ENCODE results near the gene THEM5. TPM values are rescaled to one million over a fixed set of nuclear protein-coding genes. Genes with fewer than 3 reads are reported as not detected.

THEM5 gene
- total RNA-seq, 1 experiment from 2014 or later = not detected

DNA sequence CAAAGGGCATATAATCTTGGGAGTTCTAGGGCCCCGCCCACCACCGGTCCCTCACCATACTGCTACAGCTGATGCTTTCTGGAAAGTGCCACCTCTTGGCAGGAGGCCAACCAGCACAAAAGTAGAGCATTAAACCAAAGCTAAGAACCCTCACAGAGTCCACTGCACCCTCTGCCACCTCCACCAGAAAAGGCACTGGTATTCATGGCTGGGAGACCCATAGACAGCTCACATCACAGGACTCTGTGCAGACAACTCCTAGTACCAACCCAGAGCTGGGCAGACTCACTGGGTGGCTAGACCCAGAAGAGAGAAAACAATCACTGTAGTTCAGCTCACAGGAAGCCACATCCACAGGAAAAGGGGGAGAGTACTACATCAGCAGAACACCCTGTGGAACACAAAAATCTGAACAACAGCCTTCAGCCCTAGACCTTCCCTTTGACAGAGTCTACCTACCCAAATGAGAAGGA is 45.0 kb upstream of the THEM5 start:
- Histone ChIP-seq H3K79me2 (ENCODE audit: low read length) (peaks cover 34% of the 10 kb centered on the region), H3F3A (ENCODE audit: low read length, unreplicated experiment) (no peaks in the 10 kb centered on the region), H3K9ac (ENCODE audit: low read length) (no peak overlapping the region), H3K9me2 (replicated peaks; ENCODE audit: low read length) (no peaks in the 10 kb centered on the region), H3K36me3 (ENCODE audit: low read depth, low read length) (peaks cover 12% of the 10 kb centered on the region), H3K4me1 (ENCODE audit: insufficient read depth, low read length) (no peaks in the 10 kb centered on the region; the same call in 1 of the 2 replicates), H3K4me2 (ENCODE audit: low read length) (no peak overlapping the region), H4K20me1 (ENCODE audit: low read length) (no peaks in the 10 kb centered on the region), H3K27ac (ENCODE audit: low read length) (no peak overlapping the region), H3K9me3 (ENCODE audit: low read length) (peaks cover 7% of the 10 kb centered on the region; the same call in 1 of the 2 replicates), H3K27me3 (ENCODE audit: low read length) (no peaks in the 10 kb centered on the region), H3K4me3 (ENCODE audit: low read length) (no peak overlapping the region), H2AFZ (ENCODE audit: low read length) (no peak overlapping the region)
- ChIA-PET CTCF (no interaction called here), POLR2A (ENCODE audit: unreplicated experiment) (no interaction called here)
- intact Hi-C loops (cut with micrococcal nuclease) = no loop called here
- TF ChIP-seq CTCF (conservative IDR thresholded peaks at IDR 0.05; ENCODE audit: low read depth, low read length) = no peak
- TF ChIP-seq EZH2phosphoT487 (IDR thresholded peaks at IDR 0.05; ENCODE audit: borderline replicate concordance, low read length) = no peak
- no peak for TF ChIP-seq EZH2 (IDR thresholded peaks at IDR 0.05; ENCODE audit: low read length, unreplicated experiment)
- ATAC-seq (no peak), DNase-seq (no peak)
- no TSS peak for BruUV-seq (replicated peaks)

GRCh38 chr1:151897991-151898431 is 44.5 kb upstream of the THEM5 start:
- no peak overlapping the region for H3K9ac ChIP-seq (ENCODE audit: low read length)
- H3F3A ChIP-seq (ENCODE audit: low read length, unreplicated experiment) = no peaks in the 10 kb centered on the region
- DNase-seq (no peak), ATAC-seq (no peak)
- H4K20me1 ChIP-seq (ENCODE audit: low read length) = no peaks in the 10 kb centered on the region
- peaks cover 11% of the 10 kb centered on the region for H3K36me3 ChIP-seq (ENCODE audit: low read depth, low read length)
- TF ChIP-seq EZH2phosphoT487 (IDR thresholded peaks at IDR 0.05; ENCODE audit: borderline replicate concordance, low read length) (no peak), CTCF (conservative IDR thresholded peaks at IDR 0.05; ENCODE audit: low read depth, low read length) (no peak), EZH2 (IDR thresholded peaks at IDR 0.05; ENCODE audit: low read length, unreplicated experiment) (no peak)
- no peak overlapping the region for H3K4me2 ChIP-seq (ENCODE audit: low read length)
- peaks cover 7% of the 10 kb centered on the region; the same call in 1 of the 2 replicates for H3K9me3 ChIP-seq (ENCODE audit: low read length)
- intact Hi-C loops (cut with micrococcal nuclease) = no loop called here
- POLR2A ChIA-PET (ENCODE audit: unreplicated experiment) = no interaction called here
- H3K79me2 ChIP-seq (ENCODE audit: low read length) = peaks cover 34% of the 10 kb centered on the region
- H2AFZ ChIP-seq (ENCODE audit: low read length) = no peak overlapping the region
- no peak overlapping the region for H3K27ac ChIP-seq (ENCODE audit: low read length)
- CTCF ChIA-PET = no interaction called here
- no peaks in the 10 kb centered on the region for H3K27me3 ChIP-seq (ENCODE audit: low read length)
- H3K4me1 ChIP-seq (ENCODE audit: insufficient read depth, low read length) = no peaks in the 10 kb centered on the region; the same call in 1 of the 2 replicates
- no TSS peak for BruUV-seq (replicated peaks)
- H3K9me2 ChIP-seq (replicated peaks; ENCODE audit: low read length) = no peaks in the 10 kb centered on the region
- H3K4me3 ChIP-seq (ENCODE audit: low read length) = no peak overlapping the region

DNA sequence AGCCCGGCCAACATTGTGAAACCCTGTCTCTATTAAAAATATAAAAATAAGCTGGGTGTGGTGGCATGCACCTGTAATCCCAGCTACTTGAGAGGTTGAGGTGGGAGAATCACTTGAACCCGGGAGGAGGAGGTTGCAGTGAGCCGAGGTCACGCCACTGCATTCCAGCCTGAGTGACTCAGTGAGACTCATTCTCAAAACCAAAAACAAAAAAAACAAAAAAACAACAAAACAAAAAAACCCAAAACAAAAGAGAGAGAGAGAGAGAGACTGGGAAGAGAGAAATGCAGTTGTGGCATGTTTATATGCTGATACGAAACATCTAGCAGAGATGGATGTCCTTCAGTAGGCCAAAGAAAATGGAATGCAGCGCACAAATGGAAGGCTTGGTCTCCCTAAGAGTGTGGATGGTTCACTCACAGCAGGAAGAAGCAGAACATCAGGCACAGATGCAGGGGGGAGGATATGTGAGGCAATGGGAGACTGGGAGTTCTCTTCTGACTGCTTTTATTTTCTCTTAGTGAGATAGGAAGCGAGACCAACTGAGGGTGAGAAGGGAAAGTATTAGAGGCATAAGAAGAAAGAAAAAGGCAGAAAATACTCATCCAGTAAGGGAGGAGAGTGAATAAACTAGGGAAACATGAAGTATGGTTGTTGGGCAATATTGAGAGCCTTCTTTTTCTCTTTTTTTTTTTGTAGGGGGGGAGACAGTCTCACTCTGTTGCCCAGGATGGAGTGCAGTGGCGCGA is 39.8 kb upstream of the THEM5 start:
- Histone ChIP-seq H4K20me1 (ENCODE audit: low read length) (no peaks in the 10 kb centered on the region), H2AFZ (ENCODE audit: low read length) (no peak overlapping the region), H3K27ac (ENCODE audit: low read length) (no peak overlapping the region), H3K27me3 (ENCODE audit: low read length) (no peaks in the 10 kb centered on the region), H3K9me3 (ENCODE audit: low read length) (no peaks in the 10 kb centered on the region), H3K4me3 (ENCODE audit: low read length) (no peak overlapping the region), H3K79me2 (ENCODE audit: low read length) (peaks cover 9% of the 10 kb centered on the region; the same call in 1 of the 2 replicates), H3K4me2 (ENCODE audit: low read length) (no peak overlapping the region), H3K9ac (ENCODE audit: low read length) (no peak overlapping the region), H3K36me3 (ENCODE audit: low read depth, low read length) (no peaks in the 10 kb centered on the region; the same call in 1 of the 2 replicates), H3K9me2 (replicated peaks; ENCODE audit: low read length) (no peaks in the 10 kb centered on the region), H3F3A (ENCODE audit: low read length, unreplicated experiment) (no peaks in the 10 kb centered on the region), H3K4me1 (ENCODE audit: insufficient read depth, low read length) (no peaks in the 10 kb centered on the region; the same call in 1 of the 2 replicates)
- no peak for ATAC-seq
- ChIA-PET CTCF (no interaction called here), POLR2A (ENCODE audit: unreplicated experiment) (no interaction called here)
- intact Hi-C loops (cut with micrococcal nuclease) = no loop called here
- no TSS peak for BruUV-seq (replicated peaks)
- no peak for DNase-seq
- TF ChIP-seq EZH2 (IDR thresholded peaks at IDR 0.05; ENCODE audit: low read length, unreplicated experiment) (no peak), CTCF (conservative IDR thresholded peaks at IDR 0.05; ENCODE audit: low read depth, low read length) (no peak), EZH2phosphoT487 (IDR thresholded peaks at IDR 0.05; ENCODE audit: borderline replicate concordance, low read length) (no peak)

Measured in PC-3 (cell line).